Gastrocnemius medialis (tissue), 4 donors: ENCODE results near the gene KIAA1217.

Experiments used
- POLR2A ChIP-seq, 2 donors: fragments of 450-650 bp; IDR thresholded peaks; one replicate each; pipeline ENCODE4 v1.6.1; 2017; ENCODE audit warnings: antibody characterized with exemption in 2 of 2, mild to moderate bottlenecking in 2 of 2, moderate library complexity in 2 of 2
- TF ChIP-seq, protein P1 (sequence below), 5 experiments: fragments of 450-650 bp in 3 of 5; fragments of 200-600 bp in 2 of 5; sonication (generic) in 2 of 5; IDR thresholded peaks in 4 of 5; conservative IDR thresholded peaks in 1 of 5; 1 replicate in 4 of 5; 2 replicates in 1 of 5; pipeline ENCODE4 v1.5.1; 2016 to 2019; ENCODE audit warnings: antibody characterized with exemption in 5 of 5, mild to moderate bottlenecking in 3 of 5, moderate library complexity in 3 of 5

DNA sequence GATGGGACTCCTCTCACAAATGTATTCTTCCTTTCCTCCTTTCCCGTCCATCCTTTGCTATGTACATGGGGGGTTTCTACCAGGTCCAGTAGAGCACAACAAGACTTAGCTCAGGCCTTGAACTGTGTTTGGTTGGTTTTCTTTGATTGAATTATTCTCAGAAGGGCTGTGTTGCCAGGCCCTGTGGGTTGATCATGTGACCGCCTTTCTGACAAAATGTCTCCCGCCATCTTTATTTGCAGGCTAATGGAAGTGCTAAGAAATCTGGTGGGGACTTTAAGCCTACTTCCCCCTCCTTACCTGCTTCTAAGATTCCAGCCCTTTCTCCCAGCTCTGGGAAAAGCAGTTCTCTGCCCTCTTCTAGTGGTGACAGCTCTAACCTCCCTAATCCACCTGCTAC, 336.6 kb downstream of the KIAA1217 start:
- TF ChIP-seq, protein P1, sequence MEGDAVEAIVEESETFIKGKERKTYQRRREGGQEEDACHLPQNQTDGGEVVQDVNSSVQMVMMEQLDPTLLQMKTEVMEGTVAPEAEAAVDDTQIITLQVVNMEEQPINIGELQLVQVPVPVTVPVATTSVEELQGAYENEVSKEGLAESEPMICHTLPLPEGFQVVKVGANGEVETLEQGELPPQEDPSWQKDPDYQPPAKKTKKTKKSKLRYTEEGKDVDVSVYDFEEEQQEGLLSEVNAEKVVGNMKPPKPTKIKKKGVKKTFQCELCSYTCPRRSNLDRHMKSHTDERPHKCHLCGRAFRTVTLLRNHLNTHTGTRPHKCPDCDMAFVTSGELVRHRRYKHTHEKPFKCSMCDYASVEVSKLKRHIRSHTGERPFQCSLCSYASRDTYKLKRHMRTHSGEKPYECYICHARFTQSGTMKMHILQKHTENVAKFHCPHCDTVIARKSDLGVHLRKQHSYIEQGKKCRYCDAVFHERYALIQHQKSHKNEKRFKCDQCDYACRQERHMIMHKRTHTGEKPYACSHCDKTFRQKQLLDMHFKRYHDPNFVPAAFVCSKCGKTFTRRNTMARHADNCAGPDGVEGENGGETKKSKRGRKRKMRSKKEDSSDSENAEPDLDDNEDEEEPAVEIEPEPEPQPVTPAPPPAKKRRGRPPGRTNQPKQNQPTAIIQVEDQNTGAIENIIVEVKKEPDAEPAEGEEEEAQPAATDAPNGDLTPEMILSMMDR (IDR thresholded peaks at IDR 0.05 in 4 of 5, conservative IDR thresholded peaks at IDR 0.05 in 1 of 5) = no peak
- TF ChIP-seq POLR2A (IDR thresholded peaks at IDR 0.05) = no peak
